Endothelial cell (in vitro differentiated cells): ENCODE data around the gene PYY. TPM values are rescaled to one million over a fixed set of nuclear protein-coding genes. Genes with fewer than 3 reads are reported as not detected.
"Not testable (repeated sequence)": the region's sequence is repeated elsewhere in the genome, so short reads cannot be mapped to it uniquely, and the experiment has no call there.

Source experiments
- DNase-seq: peaks from one replicate; pipeline ENCODE4 v3.0.0; 2021; ENCODE audit warnings: low spot score
- H3K27ac Mint-ChIP-seq: one replicate; pipeline ENCODE4 v1.8.0; 2021; ENCODE audit warnings: mixed read lengths, inconsistent platforms; ENCODE audit not compliant: unreplicated experiment
- H3K27me3 Mint-ChIP-seq: one replicate; pipeline ENCODE4 v1.8.0; 2021; ENCODE audit warnings: mild to moderate bottlenecking, moderate library complexity, mixed read lengths, inconsistent platforms; ENCODE audit not compliant: unreplicated experiment
- H3K36me3 Mint-ChIP-seq: one replicate; pipeline ENCODE4 v1.8.0; 2021; ENCODE audit warnings: mild to moderate bottlenecking, low read depth, mixed read lengths, inconsistent platforms; ENCODE audit not compliant: unreplicated experiment
- H3K4me1 Mint-ChIP-seq: one replicate; pipeline ENCODE4 v1.8.0; 2021; ENCODE audit warnings: mild to moderate bottlenecking, mixed read lengths, inconsistent platforms; ENCODE audit not compliant: unreplicated experiment
- H3K4me3 Mint-ChIP-seq: one replicate; pipeline ENCODE4 v1.8.0; 2021; ENCODE audit warnings: mild to moderate bottlenecking, mixed read lengths, inconsistent platforms; ENCODE audit not compliant: unreplicated experiment
- H3K9me3 Mint-ChIP-seq: one replicate; pipeline ENCODE4 v1.8.0; 2021; ENCODE audit warnings: mixed read lengths, inconsistent platforms; ENCODE audit not compliant: unreplicated experiment
- CTCF ChIP-seq: fragments of 200-600 bp; sonication (generic); IDR thresholded peaks from one replicate; pipeline ENCODE4 v1.5.0; 2021; ENCODE audit warnings: antibody characterized with exemption; ENCODE audit not compliant: unreplicated experiment
- total RNA-seq: library from RNA; stranded (reverse); fragmentation: NEBNext Ultra II Directional; extraction: Animal tissue kit (Norgen Biotek cat#: 25700); gene quantifications from one replicate; pipeline ENCODE4 v1.2.1, GENCODE V29; 2021; ENCODE audit not compliant: unreplicated experiment

Gene PYY
- total RNA-seq, 1 donor from 2014 or later = not detected

- DNase-seq = no peak
- Mint-ChIP-seq H3K27ac (no peak overlapping the region), H3K4me3 (no peak overlapping the region), H3K4me1 (no peaks in the 10 kb centered on the region), H3K9me3 (no peaks in the 10 kb centered on the region), H3K27me3 (peaks cover 2% of the 10 kb centered on the region), H3K36me3 (no peaks in the 10 kb centered on the region)
- TF ChIP-seq CTCF = no peak
Observed at GRCh38 chr17:43974382-43975266, 20.9 kb upstream of the PYY start.

GRCh38 chr17:43972444-43973212 lies 18.9 kb upstream of the PYY start:
- H3K36me3 Mint-ChIP-seq, DNase-seq, H3K9me3 Mint-ChIP-seq, H3K4me1 Mint-ChIP-seq, H3K27me3 Mint-ChIP-seq, H3K4me3 Mint-ChIP-seq, H3K27ac Mint-ChIP-seq: not testable (repeated sequence)

GRCh38 chr17:43971436-43971835 lies 17.7 kb upstream of the PYY start:
- DNase-seq, H3K27me3 Mint-ChIP-seq, H3K4me1 Mint-ChIP-seq, H3K4me3 Mint-ChIP-seq, H3K9me3 Mint-ChIP-seq, H3K27ac Mint-ChIP-seq, H3K36me3 Mint-ChIP-seq: not testable (repeated sequence)

- Mint-ChIP-seq H3K27ac (no peak overlapping the region), H3K4me3 (no peak overlapping the region), H3K27me3 (peaks cover 6% of the 10 kb centered on the region)
Observed at GRCh38 chr17:43970366-43970765, 16.6 kb upstream of the PYY start.

GRCh38 chr17:43967251-43967875 lies 13.6 kb upstream of the PYY start:
- TF ChIP-seq CTCF = no peak
- Mint-ChIP-seq H3K27ac (no peak overlapping the region), H3K4me3 (no peak overlapping the region), H3K36me3 (no peaks in the 10 kb centered on the region), H3K9me3 (no peaks in the 10 kb centered on the region), H3K27me3 (peaks cover 6% of the 10 kb centered on the region), H3K4me1 (no peaks in the 10 kb centered on the region)
- no peak for DNase-seq

More at GRCh38 chr17:43970366-43970765, 16.6 kb upstream of the PYY start:
- H3K4me1 Mint-ChIP-seq = no peaks in the 10 kb centered on the region
- no peaks in the 10 kb centered on the region for H3K9me3 Mint-ChIP-seq
- no peak for DNase-seq
- no peak for TF ChIP-seq CTCF
- H3K36me3 Mint-ChIP-seq = no peaks in the 10 kb centered on the region
